Left lung (tissue), 10 donors: ENCODE data around the gene MAML2. TPM values are rescaled to one million over a fixed set of nuclear protein-coding genes. Genes with fewer than 3 reads are reported as not detected.

ENCODE experiments used
- ATAC-seq: fragments of 200-7000 bp; cut with Tn5 transposase; one replicate; pipeline ENCODE4 v1.9.1; 2020; ENCODE audit warnings: moderate library complexity
- DNase-seq, 4 donors: peaks; one replicate each; pipeline ENCODE4 v3.0.0-alpha.2; 2013 to 2020
- H3K27ac ChIP-seq, 2 donors: fragments of 200-600 bp; sonication (generic) in 1 of 2; one replicate each; pipeline versions ENCODE4 v1.5.0 to v1.8.0; 2020 to 2021
- H3K27me3 ChIP-seq, 2 donors: fragments of 200-600 bp; sonication (generic) in 1 of 2; one replicate each; pipeline versions ENCODE4 v1.5.0 to v1.8.0; 2020 to 2021
- H3K36me3 ChIP-seq, 2 donors: fragments of 200-600 bp; sonication (generic) in 1 of 2; one replicate each; pipeline versions ENCODE4 v1.5.0 to v1.8.0; 2020 to 2021
- H3K4me1 ChIP-seq, 2 donors: fragments of 200-600 bp; one replicate each; pipeline ENCODE4 v1.8.0; 2021
- H3K4me3 ChIP-seq, 2 donors: fragments of 200-600 bp; sonication (generic) in 1 of 2; one replicate each; pipeline versions ENCODE4 v1.5.0 to v1.8.0; 2020 to 2021; ENCODE audit warnings: mild to moderate bottlenecking in 1 of 2
- H3K9me3 ChIP-seq, 2 donors: fragments of 200-600 bp; sonication (generic) in 1 of 2; one replicate each; pipeline versions ENCODE4 v1.5.0 to v1.8.0; 2020 to 2021
- intact Hi-C, 2 donors: fragments of 100-400 bp; cut with DNase I; formaldehyde crosslinking; loops; one replicate each; pipeline versions ENCODE4 v1.11.2 to v1.14.2; 2022
- polyA plus RNA-seq, 6 donors: library from polyadenylated mRNA; unstranded; fragments of 120-200 nt; gene quantifications; one replicate each; pipeline ENCODE4 v1.2.1, GENCODE V29; 2013; ENCODE audit not compliant: insufficient read length in 6 of 6
- total RNA-seq, 2 donors: library from RNA; stranded (reverse); fragmentation: NEBNext Ultra II Directional; extraction: Animal tissue kit (Norgen Biotek cat#: 25700); gene quantifications; one replicate each; pipeline ENCODE4 v1.2.1, GENCODE V29; 2021
- TF ChIP-seq, protein P1 (sequence below), 2 donors: fragments of 200-600 bp; sonication (generic) in 1 of 2; IDR thresholded peaks; one replicate each; pipeline versions ENCODE4 v1.5.0 to v1.8.0; 2021; ENCODE audit warnings: antibody characterized with exemption in 2 of 2
- donor health status: DM: no; HTN: yes; CAD: no.
- donor health status: DM: no; HTN: no; CAD: no.

MAML2 gene
- total and polyA plus RNA-seq, 8 donors = 18.7 to 44.0 (median 36.6) TPM

DNA sequence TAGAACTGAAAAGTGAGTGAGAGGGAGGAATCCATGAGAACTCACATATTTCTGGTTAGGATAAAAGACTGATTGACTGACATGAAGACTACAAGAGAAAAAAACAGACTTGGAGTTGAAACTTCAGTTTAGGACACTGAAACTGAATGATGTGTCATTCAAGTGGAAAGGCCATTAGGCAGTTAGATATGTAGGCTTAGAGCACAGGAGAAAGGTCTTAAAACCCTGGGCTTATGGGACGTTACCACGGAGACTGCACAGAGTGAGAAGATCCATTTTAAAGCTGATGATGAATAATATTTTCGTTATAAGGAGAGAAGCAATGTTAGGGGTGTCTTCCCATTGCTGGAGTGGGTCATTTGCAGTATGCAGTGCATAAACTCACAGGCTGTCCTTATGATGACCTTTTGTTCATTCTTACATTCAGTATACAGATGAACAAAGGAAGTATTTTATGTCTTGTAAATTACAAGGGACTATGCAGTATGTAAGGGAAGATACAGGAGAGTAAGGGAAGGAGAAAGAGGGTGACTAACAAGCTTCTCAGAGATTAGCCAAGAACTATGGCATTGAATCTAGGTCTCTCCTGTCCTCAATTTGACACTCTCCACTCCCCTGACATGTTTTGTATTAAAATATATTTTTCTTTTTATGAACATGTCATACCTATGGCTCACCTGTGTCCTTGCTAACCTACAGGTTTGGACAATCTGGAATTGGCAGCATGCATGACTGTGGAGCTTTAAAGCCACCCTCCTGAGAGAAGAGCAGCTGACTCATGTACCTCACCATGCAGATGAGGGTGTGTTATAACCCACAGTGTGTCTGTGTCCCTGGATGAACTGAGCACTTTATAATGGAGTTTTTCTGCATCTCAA is 63.7 kb downstream of the MAML2 start:
- no peak for DNase-seq
- ATAC-seq = peak; percentile 87
- no peaks in the 10 kb centered on the region for H3K9me3 ChIP-seq
- no peak overlapping the region for H3K27ac ChIP-seq
- H3K4me1 ChIP-seq = peaks cover 0 to 26% of the 10 kb centered on the region in 2 donors
- TF ChIP-seq, protein P1, sequence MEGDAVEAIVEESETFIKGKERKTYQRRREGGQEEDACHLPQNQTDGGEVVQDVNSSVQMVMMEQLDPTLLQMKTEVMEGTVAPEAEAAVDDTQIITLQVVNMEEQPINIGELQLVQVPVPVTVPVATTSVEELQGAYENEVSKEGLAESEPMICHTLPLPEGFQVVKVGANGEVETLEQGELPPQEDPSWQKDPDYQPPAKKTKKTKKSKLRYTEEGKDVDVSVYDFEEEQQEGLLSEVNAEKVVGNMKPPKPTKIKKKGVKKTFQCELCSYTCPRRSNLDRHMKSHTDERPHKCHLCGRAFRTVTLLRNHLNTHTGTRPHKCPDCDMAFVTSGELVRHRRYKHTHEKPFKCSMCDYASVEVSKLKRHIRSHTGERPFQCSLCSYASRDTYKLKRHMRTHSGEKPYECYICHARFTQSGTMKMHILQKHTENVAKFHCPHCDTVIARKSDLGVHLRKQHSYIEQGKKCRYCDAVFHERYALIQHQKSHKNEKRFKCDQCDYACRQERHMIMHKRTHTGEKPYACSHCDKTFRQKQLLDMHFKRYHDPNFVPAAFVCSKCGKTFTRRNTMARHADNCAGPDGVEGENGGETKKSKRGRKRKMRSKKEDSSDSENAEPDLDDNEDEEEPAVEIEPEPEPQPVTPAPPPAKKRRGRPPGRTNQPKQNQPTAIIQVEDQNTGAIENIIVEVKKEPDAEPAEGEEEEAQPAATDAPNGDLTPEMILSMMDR (IDR thresholded peaks at IDR 0.05) = no peak
- H3K4me3 ChIP-seq = no peak overlapping the region
- intact Hi-C loops = no loop called here
- H3K36me3 ChIP-seq = no peaks in the 10 kb centered on the region
- H3K27me3 ChIP-seq = no peaks in the 10 kb centered on the region

DNA sequence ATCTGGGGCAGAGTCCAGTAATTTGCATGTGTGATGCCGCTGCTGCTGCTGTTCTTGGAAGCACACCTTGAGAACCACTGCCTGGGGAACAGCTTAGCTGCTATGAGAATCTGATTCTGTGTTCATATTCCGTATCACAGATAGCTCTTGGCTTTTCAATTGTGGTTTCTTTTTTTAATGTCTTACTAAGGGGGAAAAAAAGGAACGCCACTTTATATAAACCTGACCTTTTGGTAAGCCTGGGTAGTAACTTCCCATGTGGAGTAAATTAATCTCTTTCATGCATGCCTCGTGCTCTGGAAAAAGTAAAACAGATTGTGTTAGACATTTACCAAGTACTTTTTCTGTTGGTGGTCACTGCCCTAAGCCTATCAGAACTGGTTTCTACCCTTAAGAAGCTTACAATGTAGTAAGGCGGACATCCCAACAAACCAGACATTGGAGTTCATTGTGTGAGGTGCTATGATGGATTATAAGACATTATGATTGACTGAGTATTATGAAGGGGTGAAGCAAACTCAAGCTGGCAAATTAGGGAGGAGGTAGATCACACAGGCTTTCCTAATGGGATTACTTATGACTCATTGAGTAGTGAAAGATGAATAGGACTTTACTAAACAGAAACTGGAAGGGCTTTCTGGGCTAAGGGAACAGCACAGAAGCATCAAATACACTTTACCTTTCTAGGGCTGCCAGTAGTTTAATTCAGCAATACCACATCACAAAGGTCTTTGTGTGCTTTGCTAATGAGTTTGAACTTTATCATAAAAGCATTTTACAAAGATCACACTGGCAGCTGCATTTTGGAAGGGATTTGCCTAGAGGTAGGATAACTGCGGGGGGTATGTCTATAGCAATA is 64.7 kb downstream of the MAML2 start:
- ATAC-seq = no peak
- H3K27ac ChIP-seq = peak overlapping the region in 1 of 2 donors; percentile 9
- no peaks in the 10 kb centered on the region for H3K36me3 ChIP-seq
- TF ChIP-seq, protein P1 (IDR thresholded peaks at IDR 0.05) = no peak
- H3K27me3 ChIP-seq = no peaks in the 10 kb centered on the region
- H3K9me3 ChIP-seq = no peaks in the 10 kb centered on the region
- intact Hi-C loops = no loop called here
- DNase-seq = no peak
- no peak overlapping the region for H3K4me3 ChIP-seq
- peaks cover 0 to 26% of the 10 kb centered on the region in 2 donors for H3K4me1 ChIP-seq

DNA sequence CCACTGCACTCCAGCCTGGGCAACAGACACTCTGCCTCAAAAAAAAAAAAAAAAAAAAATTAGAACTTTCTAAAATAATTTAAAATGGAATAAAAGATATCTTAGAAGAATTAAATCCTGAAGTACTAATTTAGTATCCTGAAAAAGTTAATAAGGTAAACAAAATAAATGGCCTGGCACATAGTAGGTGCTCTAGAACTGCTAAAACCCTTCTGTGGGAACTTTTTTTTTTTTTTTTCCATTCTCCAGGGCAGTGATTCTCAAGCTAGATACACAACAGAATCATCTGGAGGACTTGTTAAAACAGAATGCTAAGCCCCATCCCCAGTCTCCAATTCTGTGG is 65.3 kb downstream of the MAML2 start:
- DNase-seq (no peak), ATAC-seq (no peak)
- intact Hi-C loops = no loop called here
- Histone ChIP-seq H3K4me3 (no peak overlapping the region), H3K36me3 (no peaks in the 10 kb centered on the region), H3K9me3 (no peaks in the 10 kb centered on the region), H3K4me1 (peaks cover 0 to 32% of the 10 kb centered on the region in 2 donors), H3K27ac (peak overlapping the region in 1 of 2 donors; percentile 9), H3K27me3 (no peaks in the 10 kb centered on the region)
- TF ChIP-seq, protein P1 (IDR thresholded peaks at IDR 0.05) = no peak

DNA sequence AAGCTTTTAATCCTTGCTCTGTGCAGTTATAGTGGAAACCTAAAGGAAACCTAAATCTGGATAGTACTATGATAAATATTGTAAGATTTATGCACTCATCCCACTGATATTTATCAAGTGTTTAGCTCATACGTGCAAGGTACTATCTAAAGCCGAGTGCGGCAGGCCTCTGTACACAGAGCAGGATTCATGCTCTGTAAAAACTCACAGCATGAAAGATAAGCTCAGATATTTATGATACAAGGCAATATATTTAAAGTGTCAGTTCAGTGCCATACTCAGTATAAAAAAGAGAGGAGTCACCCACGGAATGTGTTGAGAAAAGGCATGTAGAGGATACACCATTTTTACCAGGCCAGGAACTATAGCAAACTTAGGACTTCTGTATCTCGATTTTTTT is 66.2 kb downstream of the MAML2 start:
- TF ChIP-seq, protein P1 (IDR thresholded peaks at IDR 0.05) = no peak
- Histone ChIP-seq H3K9me3 (no peaks in the 10 kb centered on the region), H3K4me3 (no peak overlapping the region), H3K27me3 (no peaks in the 10 kb centered on the region), H3K27ac (no peak overlapping the region), H3K36me3 (no peaks in the 10 kb centered on the region), H3K4me1 (peaks cover 0 to 32% of the 10 kb centered on the region in 2 donors)
- intact Hi-C loops = no loop called here
- no peak for ATAC-seq
- no peak for DNase-seq
